ENCODE measurements around the gene HILPDA. TPM values are rescaled to one million over a fixed set of nuclear protein-coding genes. Genes with fewer than 3 reads are reported as not detected.
"Not testable (repeated sequence)": the region's sequence is repeated elsewhere in the genome, so short reads cannot be mapped to it uniquely, and the experiment has no call there.

HILPDA gene
- total RNA-seq, 2 experiments from 2014 or later: 227 to 309 TPM

GRCh38 chr7:128463345-128463744 lies 7.7 kb downstream of the HILPDA start:
- DNase-seq; ATAC-seq; H3K27ac Mint-ChIP-seq; H3K4me3 Mint-ChIP-seq; POLR2A ChIA-PET; H3K27me3 Mint-ChIP-seq; CTCF ChIA-PET; H3K9me3 Mint-ChIP-seq (ENCODE audit: low read depth); intact Hi-C loops (cut with DNase I, micrococcal nuclease): not testable (repeated sequence)
- H3K36me3 Mint-ChIP-seq (ENCODE audit: low read depth): peaks cover 41% of the 10 kb centered on the region
- H3K4me1 Mint-ChIP-seq: peaks cover 16% of the 10 kb centered on the region

- CTCF ChIA-PET, DNase-seq: not testable (repeated sequence)
- peaks cover 39% of the 10 kb centered on the region for H3K36me3 Mint-ChIP-seq (ENCODE audit: low read depth)
Measured at GRCh38 chr7:128463933-128464332, 8.3 kb downstream of the HILPDA start.

DNA sequence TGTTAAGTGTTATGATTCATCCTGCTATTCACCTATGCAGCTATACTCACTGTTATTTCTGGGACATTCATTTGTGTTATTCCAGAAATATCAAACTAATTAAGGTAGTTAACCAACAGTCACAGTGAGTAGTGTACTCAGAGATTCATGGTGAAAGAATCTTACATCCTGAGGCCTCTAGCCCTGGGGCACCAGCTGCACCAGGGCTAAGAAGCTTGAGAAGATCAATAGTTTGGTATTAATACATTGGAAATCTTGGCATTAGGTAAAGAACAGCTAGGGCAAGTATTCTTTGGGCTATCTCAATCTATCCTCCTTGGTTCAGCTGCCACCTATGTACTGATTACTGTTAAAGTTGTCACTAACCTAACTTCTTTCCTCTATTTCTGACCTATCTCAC lies 11.2 kb downstream of the HILPDA start:
- POLR2A ChIA-PET; H3K9me3 Mint-ChIP-seq (ENCODE audit: low read depth); ATAC-seq; H3K4me3 Mint-ChIP-seq; intact Hi-C loops (cut with DNase I, micrococcal nuclease); H3K27ac Mint-ChIP-seq; DNase-seq; H3K4me1 Mint-ChIP-seq; H3K27me3 Mint-ChIP-seq: not testable (repeated sequence)
- peaks cover 27% of the 10 kb centered on the region for H3K36me3 Mint-ChIP-seq (ENCODE audit: low read depth)
- CTCF ChIA-PET: interaction anchor here (1.3 kb wide), 1 partner anchor 40 kb away, joined by 5 read pairs; no protein-coding TSS in a partner anchor

More at GRCh38 chr7:128463933-128464332, 8.3 kb downstream of the HILPDA start:
- H3K27me3 Mint-ChIP-seq; ATAC-seq; H3K9me3 Mint-ChIP-seq (ENCODE audit: low read depth); H3K4me1 Mint-ChIP-seq; H3K4me3 Mint-ChIP-seq; H3K27ac Mint-ChIP-seq; intact Hi-C loops (cut with DNase I, micrococcal nuclease); POLR2A ChIA-PET: not testable (repeated sequence)

GRCh38 chr7:128476402-128477335 lies 21.0 kb downstream of the HILPDA start, which contains the start of gene METTL2B:
Gene METTL2B (plus strand): TSS chr7:128476748. CDS start chr7:128476766, 18 bp downstream.
- not testable (repeated sequence) for H3K9me3 Mint-ChIP-seq (ENCODE audit: low read depth); H3K27me3 Mint-ChIP-seq
- intact Hi-C loops (cut with DNase I, micrococcal nuclease): loop anchor here (1.0 to 5.0 kb wide), 9 partner anchors 17 to 748 kb away; partner anchors contain the start of genes HILPDA (in 2 of the 2), AHCYL2 (in 1 of the 2), ATP6V1F (in 1 of the 2) and CALU (in 1 of the 2)
- DNase-seq (peak; percentile 96), ATAC-seq (peak; percentile 93)
- H3K4me1 Mint-ChIP-seq: peaks cover 31% of the 10 kb centered on the region
- peaks cover 27% of the 10 kb centered on the region for H3K36me3 Mint-ChIP-seq (ENCODE audit: low read depth)
- CTCF ChIA-PET: interaction anchor here (0.5 to 4.3 kb wide), 10 partner anchors 16 to 386 kb away, joined by 3 to 87 read pairs (median 4); partner anchors contain the start of genes ATP6V1F and RBM28
- POLR2A ChIA-PET: interaction anchor here (0.7 to 1.1 kb wide), 2 partner anchors 68 to 103 kb away, joined by 3 read pairs; no protein-coding TSS in a partner anchor
- peak within 1 kb of the TSS; percentile 94 for H3K4me3 Mint-ChIP-seq
- peak within 1 kb of the TSS; percentile 99 for H3K27ac Mint-ChIP-seq

DNA sequence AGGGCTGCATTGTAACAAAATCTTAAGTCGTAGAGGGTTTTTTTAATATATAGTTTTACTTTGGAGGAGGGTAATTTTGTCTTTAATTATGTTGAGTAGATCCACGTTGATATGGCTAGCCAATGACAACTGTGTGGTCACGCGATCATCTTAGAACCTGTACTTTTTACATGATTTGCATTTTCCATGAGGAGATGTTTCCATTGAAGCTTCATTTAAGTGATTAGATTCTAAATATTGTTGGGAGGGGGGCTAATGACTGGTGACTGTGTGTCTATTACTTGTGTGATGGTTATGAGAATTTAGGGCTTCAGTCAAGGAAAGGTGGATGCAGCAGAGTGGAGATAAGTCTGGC lies 21.6 kb downstream of the HILPDA start:
- ATAC-seq; H3K27me3 Mint-ChIP-seq; DNase-seq; POLR2A ChIA-PET; H3K9me3 Mint-ChIP-seq (ENCODE audit: low read depth): not testable (repeated sequence)
- CTCF ChIA-PET: interaction anchor here (1.4 to 3.7 kb wide), 2 partner anchors 51 to 79 kb away, joined by 4 to 87 read pairs; no protein-coding TSS in a partner anchor
- H3K4me1 Mint-ChIP-seq: peaks cover 31% of the 10 kb centered on the region
- peak overlapping the region; percentile 99 for H3K27ac Mint-ChIP-seq
- peaks cover 29% of the 10 kb centered on the region for H3K36me3 Mint-ChIP-seq (ENCODE audit: low read depth)
- intact Hi-C loops (cut with DNase I, micrococcal nuclease): loop anchor here (2.0 to 5.0 kb wide), 4 partner anchors 50 to 747 kb away; partner anchors contain the start of genes AHCYL2 (in 1 of the 2) and RBM28 (in 1 of the 2)
- peak overlapping the region; percentile 94 for H3K4me3 Mint-ChIP-seq

DNA sequence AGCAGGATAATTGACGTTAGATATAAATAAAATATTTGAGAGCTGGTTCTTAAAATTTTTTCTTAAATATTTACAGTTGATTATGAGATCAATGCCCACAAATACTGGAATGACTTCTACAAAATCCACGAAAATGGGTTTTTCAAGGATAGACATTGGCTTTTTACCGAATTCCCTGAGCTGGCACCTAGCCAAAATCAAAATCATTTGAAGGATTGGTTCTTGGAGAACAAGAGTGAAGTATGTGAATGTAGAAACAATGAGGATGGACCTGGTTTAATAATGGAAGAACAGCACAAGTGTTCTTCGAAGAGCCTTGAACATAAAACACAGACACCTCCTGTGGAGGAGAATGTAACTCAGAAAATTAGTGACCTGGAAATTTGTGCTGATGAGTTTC lies 23.4 kb downstream of the HILPDA start:
- H3K9me3 Mint-ChIP-seq (ENCODE audit: low read depth); ATAC-seq; H3K27me3 Mint-ChIP-seq; POLR2A ChIA-PET; H3K4me3 Mint-ChIP-seq; DNase-seq: not testable (repeated sequence)
- Mint-ChIP-seq H3K27ac (peak overlapping the region; percentile 31), H3K4me1 (peaks cover 31% of the 10 kb centered on the region), H3K36me3 (ENCODE audit: low read depth) (peaks cover 32% of the 10 kb centered on the region)
- intact Hi-C loops (cut with DNase I, micrococcal nuclease): loop anchor here in 1 of 2 experiments (5.0 kb wide), 2 partner anchors 52 to 137 kb away; partner anchors contain the start of gene RBM28
- CTCF ChIA-PET: interaction anchor here (0.8 to 1.1 kb wide), 2 partner anchors 18 to 52 kb away, joined by 3 read pairs; no protein-coding TSS in a partner anchor

DNA sequence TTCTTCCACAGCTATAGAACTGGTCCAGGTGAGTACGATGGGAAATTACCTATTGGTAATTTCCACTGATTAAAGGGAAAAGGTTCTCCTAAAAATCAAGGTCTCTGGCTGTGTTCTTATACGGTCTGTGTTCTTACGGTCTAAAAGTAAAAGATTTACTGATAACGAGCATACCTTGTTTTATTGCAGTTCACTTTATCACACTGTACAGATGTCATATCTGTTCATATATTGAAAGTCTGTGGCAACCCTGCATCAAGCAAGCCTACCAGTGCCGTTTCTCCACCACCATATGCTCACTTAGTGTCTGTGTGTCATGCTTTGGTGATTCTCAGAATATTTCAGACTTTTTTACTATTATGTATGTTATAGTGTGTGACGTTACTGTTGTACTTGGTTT lies 32.5 kb downstream of the HILPDA start:
- POLR2A ChIA-PET; H3K27me3 Mint-ChIP-seq; H3K4me3 Mint-ChIP-seq; H3K9me3 Mint-ChIP-seq (ENCODE audit: low read depth); intact Hi-C loops (cut with DNase I, micrococcal nuclease); ATAC-seq; H3K27ac Mint-ChIP-seq; CTCF ChIA-PET; DNase-seq; H3K4me1 Mint-ChIP-seq: not testable (repeated sequence)
- peaks cover 30% of the 10 kb centered on the region for H3K36me3 Mint-ChIP-seq (ENCODE audit: low read depth)

- ChIA-PET POLR2A (no interaction called here), CTCF (interaction anchor here (1.3 kb wide), 1 partner anchor 21 kb away, joined by 3 read pairs; no protein-coding TSS in a partner anchor)
- Mint-ChIP-seq H3K36me3 (ENCODE audit: low read depth) (peaks cover 43% of the 10 kb centered on the region), H3K9me3 (ENCODE audit: low read depth) (no peaks in the 10 kb centered on the region), H3K4me1 (no peaks in the 10 kb centered on the region), H3K4me3 (no peak overlapping the region), H3K27ac (no peak overlapping the region), H3K27me3 (no peaks in the 10 kb centered on the region)
- intact Hi-C loops (cut with DNase I, micrococcal nuclease): no loop called here
- DNase-seq (no peak), ATAC-seq (no peak)
Measured at GRCh38 chr7:128497405-128497804, 41.7 kb downstream of the HILPDA start.

DNA sequence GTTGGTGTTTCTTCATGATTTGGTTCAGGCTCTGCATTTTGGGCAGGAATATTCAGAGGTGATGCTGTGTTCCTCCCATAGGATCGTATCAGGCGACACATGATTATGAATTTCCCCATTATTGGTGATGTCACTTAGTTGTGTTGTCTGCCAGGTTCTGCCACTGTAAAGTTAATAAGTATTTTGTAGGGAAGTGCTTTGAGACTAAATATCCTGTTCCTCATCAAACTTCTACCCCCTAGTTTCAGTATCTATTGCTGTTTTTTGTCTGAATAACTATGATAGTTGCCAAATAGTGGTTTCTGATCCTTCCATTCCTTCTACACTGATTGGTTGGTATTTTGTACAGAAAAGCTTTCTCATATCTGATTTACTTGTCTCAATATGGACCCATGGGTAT lies 49.7 kb downstream of the HILPDA start:
- H3K4me3 Mint-ChIP-seq; DNase-seq; intact Hi-C loops (cut with DNase I, micrococcal nuclease); H3K27ac Mint-ChIP-seq; H3K27me3 Mint-ChIP-seq; CTCF ChIA-PET; H3K9me3 Mint-ChIP-seq (ENCODE audit: low read depth); ATAC-seq; H3K4me1 Mint-ChIP-seq; POLR2A ChIA-PET: not testable (repeated sequence)
- H3K36me3 Mint-ChIP-seq (ENCODE audit: low read depth): peaks cover 19% of the 10 kb centered on the region

DNA sequence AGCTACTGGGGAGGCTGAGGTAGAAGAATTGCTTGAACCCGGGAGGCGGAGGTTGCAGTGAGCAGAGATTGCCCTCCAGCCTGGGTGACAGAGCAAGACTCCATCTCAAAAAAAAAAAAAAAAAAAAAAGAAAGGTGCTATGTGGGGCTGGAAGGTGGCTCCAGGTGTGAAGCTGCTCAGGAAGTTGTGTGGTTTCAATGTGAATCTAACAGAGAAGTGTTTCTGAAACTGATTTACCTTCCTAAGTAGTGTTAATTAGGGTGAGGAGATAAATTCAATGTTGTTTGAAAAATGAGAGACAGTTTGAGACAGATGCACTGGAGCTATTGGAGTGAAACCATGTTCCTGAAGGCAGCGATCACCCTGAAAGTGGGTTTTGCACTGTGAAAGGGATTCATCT lies 51.1 kb downstream of the HILPDA start:
- intact Hi-C loops (cut with DNase I, micrococcal nuclease); H3K27ac Mint-ChIP-seq; DNase-seq; H3K9me3 Mint-ChIP-seq (ENCODE audit: low read depth); H3K4me3 Mint-ChIP-seq; H3K27me3 Mint-ChIP-seq; POLR2A ChIA-PET; H3K36me3 Mint-ChIP-seq (ENCODE audit: low read depth); ATAC-seq; CTCF ChIA-PET: not testable (repeated sequence)
- H3K4me1 Mint-ChIP-seq: peaks cover 14% of the 10 kb centered on the region

GRCh38 chr7:128507321-128507993 lies 51.8 kb downstream of the HILPDA start:
- ATAC-seq; CTCF ChIA-PET; H3K27ac Mint-ChIP-seq; POLR2A ChIA-PET; H3K9me3 Mint-ChIP-seq (ENCODE audit: low read depth); intact Hi-C loops (cut with DNase I, micrococcal nuclease); H3K27me3 Mint-ChIP-seq; H3K4me3 Mint-ChIP-seq; H3K36me3 Mint-ChIP-seq (ENCODE audit: low read depth); DNase-seq: not testable (repeated sequence)
- peaks cover 16% of the 10 kb centered on the region for H3K4me1 Mint-ChIP-seq

Measured in activated CD4-positive, alpha-beta T cell treated with anti-CD3 and anti-CD28 coated beads for 36 hours (primary cell).